ENCODE data around the gene NUDT22.

NUDT22 gene

DNA sequence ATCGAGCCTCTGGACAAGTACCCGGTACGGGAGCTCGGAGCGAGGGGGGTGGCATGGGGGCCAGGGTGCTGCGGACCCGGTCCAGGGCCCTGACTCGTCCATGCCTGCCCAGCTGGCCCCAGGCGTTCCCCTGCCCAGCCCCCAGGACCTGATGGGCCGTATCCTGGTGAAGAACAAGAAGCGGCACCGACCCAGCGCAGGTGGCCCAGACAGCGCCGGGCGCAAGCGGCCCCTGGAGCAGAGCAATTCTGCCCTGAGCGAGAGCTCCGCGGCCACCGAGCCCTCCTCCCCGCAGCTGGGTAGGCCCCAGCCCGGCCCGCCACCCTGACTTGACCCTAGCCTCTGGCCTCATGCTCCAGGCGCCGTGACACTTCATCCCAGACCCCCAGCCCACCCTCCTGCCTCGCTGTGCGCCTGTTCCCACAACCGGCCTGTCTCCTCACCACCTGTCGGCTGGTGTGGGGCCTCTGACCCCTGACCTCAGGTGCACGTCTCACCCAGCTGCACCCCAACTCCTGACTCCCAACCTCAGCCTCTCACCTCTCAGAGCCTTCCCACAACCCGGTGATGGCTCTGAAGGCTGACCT is 33.0 kb downstream of the NUDT22 start:
- ChIA-PET POLR2A (ENCODE audit: low non-redundant PET) (no interaction called here), CTCF (interaction anchor here (0.6 to 1.3 kb wide), 3 partner anchors 9 to 484 kb away, joined by 3 read pairs; no protein-coding TSS in a partner anchor)
- peak overlapping the region; percentile 38; the same call in 1 of the 2 replicates for H3K27ac ChIP-seq
- no peak for DNase-seq (ENCODE audit: low spot score)
- TF ChIP-seq, protein P1, sequence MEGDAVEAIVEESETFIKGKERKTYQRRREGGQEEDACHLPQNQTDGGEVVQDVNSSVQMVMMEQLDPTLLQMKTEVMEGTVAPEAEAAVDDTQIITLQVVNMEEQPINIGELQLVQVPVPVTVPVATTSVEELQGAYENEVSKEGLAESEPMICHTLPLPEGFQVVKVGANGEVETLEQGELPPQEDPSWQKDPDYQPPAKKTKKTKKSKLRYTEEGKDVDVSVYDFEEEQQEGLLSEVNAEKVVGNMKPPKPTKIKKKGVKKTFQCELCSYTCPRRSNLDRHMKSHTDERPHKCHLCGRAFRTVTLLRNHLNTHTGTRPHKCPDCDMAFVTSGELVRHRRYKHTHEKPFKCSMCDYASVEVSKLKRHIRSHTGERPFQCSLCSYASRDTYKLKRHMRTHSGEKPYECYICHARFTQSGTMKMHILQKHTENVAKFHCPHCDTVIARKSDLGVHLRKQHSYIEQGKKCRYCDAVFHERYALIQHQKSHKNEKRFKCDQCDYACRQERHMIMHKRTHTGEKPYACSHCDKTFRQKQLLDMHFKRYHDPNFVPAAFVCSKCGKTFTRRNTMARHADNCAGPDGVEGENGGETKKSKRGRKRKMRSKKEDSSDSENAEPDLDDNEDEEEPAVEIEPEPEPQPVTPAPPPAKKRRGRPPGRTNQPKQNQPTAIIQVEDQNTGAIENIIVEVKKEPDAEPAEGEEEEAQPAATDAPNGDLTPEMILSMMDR (conservative IDR thresholded peaks at IDR 0.05; ENCODE audit: low read depth): no peak

GRCh38 chr11:64259533-64260067 is 33.5 kb downstream of the NUDT22 start:
- peak overlapping the region; percentile 38 for H3K27ac ChIP-seq
- POLR2A ChIA-PET (ENCODE audit: low non-redundant PET): no interaction called here
- CTCF ChIA-PET: interaction anchor here (1.3 kb wide), 1 partner anchor 9 kb away, joined by 3 read pairs; no protein-coding TSS in a partner anchor
- TF ChIP-seq, protein P1 (conservative IDR thresholded peaks at IDR 0.05; ENCODE audit: low read depth): no peak
- DNase-seq (ENCODE audit: low spot score): no peak

DNA sequence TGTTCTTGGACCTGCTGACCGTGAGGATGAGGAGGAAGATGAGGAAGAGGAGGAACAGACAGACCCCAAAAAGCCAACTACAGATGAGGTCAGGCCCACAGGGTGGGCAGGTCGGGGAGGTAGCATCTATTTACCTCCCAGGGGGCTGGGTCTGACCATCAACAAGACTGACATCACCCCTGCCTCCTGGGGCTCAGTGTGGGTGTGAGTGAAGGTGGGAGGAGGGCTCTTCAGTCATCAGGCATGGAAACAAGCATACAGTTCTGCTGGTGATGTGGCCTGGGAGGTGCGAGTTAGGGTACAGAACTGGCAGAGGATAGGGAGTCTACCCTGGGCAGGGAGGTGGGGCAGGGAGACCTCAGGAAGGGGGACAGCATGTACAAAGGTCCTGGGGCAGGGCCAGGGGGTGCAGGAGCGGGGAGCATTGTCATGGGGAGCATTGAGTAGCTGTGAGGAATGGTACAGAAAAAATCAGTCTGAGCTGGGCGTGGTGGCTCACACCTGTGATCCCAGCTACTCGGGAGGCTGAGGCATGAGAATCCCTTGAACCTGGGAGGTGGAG is 34.2 kb downstream of the NUDT22 start:
- DNase-seq (ENCODE audit: low spot score): no peak
- POLR2A ChIA-PET (ENCODE audit: low non-redundant PET): no interaction called here
- CTCF ChIA-PET: no interaction called here
- TF ChIP-seq, protein P1 (conservative IDR thresholded peaks at IDR 0.05; ENCODE audit: low read depth): no peak
- H3K27ac ChIP-seq: peak overlapping the region; percentile 38

DNA sequence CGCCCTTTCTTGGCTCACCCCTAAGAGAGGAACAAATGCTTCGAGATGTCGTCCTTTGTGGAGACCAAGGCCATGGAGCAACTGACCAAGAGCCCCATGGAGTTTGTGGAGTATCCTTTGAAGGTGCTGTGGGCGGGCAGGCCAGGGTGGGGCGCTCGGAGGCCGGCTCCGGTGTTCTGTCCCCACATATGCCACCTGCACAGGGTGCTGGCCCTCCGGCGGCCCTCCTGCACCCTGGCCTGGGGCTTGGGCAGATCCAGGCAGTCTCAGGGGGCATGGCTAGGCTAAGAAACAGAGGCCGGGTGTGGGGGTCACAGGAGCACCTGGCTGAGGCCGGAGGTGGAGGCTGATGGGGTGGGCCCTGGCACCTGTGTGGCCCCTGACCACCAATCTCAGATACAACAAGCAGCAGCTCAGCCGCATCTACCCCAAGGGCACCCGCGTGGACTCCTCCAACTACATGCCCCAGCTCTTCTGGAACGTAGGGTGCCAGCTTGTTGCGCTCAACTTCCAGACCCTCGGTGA is 35.5 kb downstream of the NUDT22 start:
- TF ChIP-seq, protein P1 (conservative IDR thresholded peaks at IDR 0.05; ENCODE audit: low read depth): no peak
- no peak for DNase-seq (ENCODE audit: low spot score)
- ChIA-PET CTCF (interaction anchor here (0.5 kb wide), 1 partner anchor 40 kb away, joined by 3 read pairs; no protein-coding TSS in a partner anchor), POLR2A (ENCODE audit: low non-redundant PET) (no interaction called here)
- H3K27ac ChIP-seq: peak overlapping the region; percentile 99

GRCh38 chr11:64262271-64263002 is 36.4 kb downstream of the NUDT22 start:
- TF ChIP-seq, protein P1 (conservative IDR thresholded peaks at IDR 0.05; ENCODE audit: low read depth): no peak
- DNase-seq (ENCODE audit: low spot score): no peak
- ChIA-PET CTCF (interaction anchor here (0.5 to 1.8 kb wide), 4 partner anchors 11 to 39 kb away, joined by 3 to 6 read pairs (median 5); partner anchors contain the start of gene PLCB3), POLR2A (ENCODE audit: low non-redundant PET) (no interaction called here)
- H3K27ac ChIP-seq: peak overlapping the region; percentile 99
